Measurements from ENCODE around the gene UGT1A6.
"Not testable (repeated sequence)": the region's sequence is repeated elsewhere in the genome, so short reads cannot be mapped to it uniquely, and the experiment has no call there.

Gene UGT1A6

GRCh38 chr2:233691443-233692433, 952 bp upstream of the UGT1A6 start:
- no peaks in the 10 kb centered on the region for H3K9me3 ChIP-seq
- H3K4me3 ChIP-seq (ENCODE audit: low read depth in 1 of 2, low read length in 1 of 2) = no peak overlapping the region

GRCh38 chr2:233693963-233694362, 1.3 kb downstream of the UGT1A6 start:
- H3K27ac ChIP-seq = no peak overlapping the region

More at GRCh38 chr2:233691443-233692433, 952 bp upstream of the UGT1A6 start:
- Histone ChIP-seq H3K27me3 (peaks cover 1% of the 10 kb centered on the region), H3K27ac (no peak overlapping the region), H3K36me3 (no peaks in the 10 kb centered on the region), H3K4me1 (ENCODE audit: control insufficient read depth in 1 of 2, insufficient read depth in 1 of 2, low read depth in 1 of 2, low read length in 1 of 2) (no peaks in the 10 kb centered on the region)
- TF ChIP-seq CTCF (IDR thresholded peaks at IDR 0.05) = no peak

GRCh38 chr2:233698740-233699139, 6.0 kb downstream of the UGT1A6 start:
- no peak for TF ChIP-seq CTCF (IDR thresholded peaks at IDR 0.05)
- no peak overlapping the region for H3K27ac ChIP-seq
- no peak overlapping the region for H3K4me3 ChIP-seq (ENCODE audit: low read depth in 1 of 2, low read length in 1 of 2)
- no peaks in the 10 kb centered on the region for H3K27me3 ChIP-seq
- H3K4me1 ChIP-seq (ENCODE audit: control insufficient read depth in 1 of 2, insufficient read depth in 1 of 2, low read depth in 1 of 2, low read length in 1 of 2) = no peaks in the 10 kb centered on the region
- no peaks in the 10 kb centered on the region for H3K9me3 ChIP-seq
- no peaks in the 10 kb centered on the region for H3K36me3 ChIP-seq

More at GRCh38 chr2:233693963-233694362, 1.3 kb downstream of the UGT1A6 start:
- no peak for TF ChIP-seq CTCF (IDR thresholded peaks at IDR 0.05)
- Histone ChIP-seq H3K4me3 (ENCODE audit: low read depth in 1 of 2, low read length in 1 of 2) (no peak overlapping the region), H3K4me1 (ENCODE audit: control insufficient read depth in 1 of 2, insufficient read depth in 1 of 2, low read depth in 1 of 2, low read length in 1 of 2) (no peaks in the 10 kb centered on the region), H3K9me3 (no peaks in the 10 kb centered on the region), H3K36me3 (no peaks in the 10 kb centered on the region), H3K27me3 (no peaks in the 10 kb centered on the region)

- Histone ChIP-seq H3K36me3 (no peaks in the 10 kb centered on the region), H3K27me3 (no peaks in the 10 kb centered on the region), H3K4me1 (ENCODE audit: control insufficient read depth in 1 of 2, insufficient read depth in 1 of 2, low read depth in 1 of 2, low read length in 1 of 2) (no peaks in the 10 kb centered on the region), H3K9me3 (no peaks in the 10 kb centered on the region), H3K27ac (no peak overlapping the region), H3K4me3 (ENCODE audit: low read depth in 1 of 2, low read length in 1 of 2) (no peak overlapping the region)
- TF ChIP-seq CTCF (IDR thresholded peaks at IDR 0.05) = no peak
These were observed 6.8 kb downstream of the UGT1A6 start for GRCh38 chr2:233699424-233700027.

GRCh38 chr2:233700028-233700635, 7.4 kb downstream of the UGT1A6 start:
- no peak overlapping the region for H3K4me3 ChIP-seq (ENCODE audit: low read depth in 1 of 2, low read length in 1 of 2)
- H3K27me3 ChIP-seq = no peaks in the 10 kb centered on the region
- no peak overlapping the region for H3K27ac ChIP-seq
- H3K4me1 ChIP-seq (ENCODE audit: control insufficient read depth in 1 of 2, insufficient read depth in 1 of 2, low read depth in 1 of 2, low read length in 1 of 2) = no peaks in the 10 kb centered on the region
- no peak for TF ChIP-seq CTCF (IDR thresholded peaks at IDR 0.05)
- H3K9me3 ChIP-seq = no peaks in the 10 kb centered on the region
- H3K36me3 ChIP-seq = no peaks in the 10 kb centered on the region

GRCh38 chr2:233700842-233701241, 8.2 kb downstream of the UGT1A6 start:
- H3K27ac ChIP-seq; H3K4me3 ChIP-seq (ENCODE audit: low read depth in 1 of 2, low read length in 1 of 2); H3K27me3 ChIP-seq; H3K36me3 ChIP-seq; H3K4me1 ChIP-seq (ENCODE audit: control insufficient read depth in 1 of 2, insufficient read depth in 1 of 2, low read depth in 1 of 2, low read length in 1 of 2); H3K9me3 ChIP-seq: not testable (repeated sequence)
